ENCODE measurements around the gene LTBP4. TPM values are rescaled to one million over a fixed set of nuclear protein-coding genes. Genes with fewer than 3 reads are reported as not detected.
A peak's percentile ranks its signal among the peaks of the same experiment; 100 is the strongest.

The LTBP4 gene
- total RNA-seq, 2 donors from 2014 or later = 687 to 905 TPM

DNA sequence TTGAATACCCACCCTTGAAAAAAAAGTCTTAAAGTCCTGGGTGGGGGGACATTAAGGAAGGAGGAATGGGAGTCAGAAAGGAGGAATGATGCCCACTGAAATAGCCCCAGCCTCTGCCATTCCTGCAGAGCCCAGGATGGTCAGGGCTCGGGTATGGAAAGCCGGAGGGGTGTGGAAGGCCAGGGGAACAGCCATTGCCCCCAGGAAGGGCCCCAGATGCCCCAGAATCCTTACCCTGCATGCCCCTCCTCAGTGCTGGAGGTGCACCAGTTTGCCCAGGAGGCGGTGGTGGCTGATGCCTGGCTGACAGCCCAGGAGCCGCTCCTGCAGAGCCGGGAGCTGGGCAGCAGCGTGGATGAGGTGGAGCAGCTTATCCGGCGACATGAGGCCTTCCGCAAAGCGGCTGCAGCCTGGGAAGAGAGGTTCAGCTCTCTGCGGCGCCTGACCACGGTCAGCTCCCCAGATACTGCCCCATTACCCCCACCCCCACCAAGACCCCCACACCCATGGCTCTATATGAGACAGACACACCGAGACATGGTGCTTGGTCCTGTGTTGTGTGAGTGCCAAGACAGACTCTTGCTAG, 35.2 kb upstream of the LTBP4 start:
- no peak for DNase-seq (ENCODE audit: low spot score)
- Histone ChIP-seq H3K4me1 (ENCODE audit: control insufficient read depth in 1 of 2, low read depth in 2 of 2) (peaks cover 7 to 17% of the 10 kb centered on the region in 2 donors), H3K27me3 (replicated peaks; ENCODE audit: insufficient read depth) (peaks cover 6% of the 10 kb centered on the region), H3K27ac (no peak overlapping the region), H3K4me3 (no peak overlapping the region), H3K36me3 (no peaks in the 10 kb centered on the region), H3K9me3 (no peaks in the 10 kb centered on the region)
- TF ChIP-seq, protein P1, sequence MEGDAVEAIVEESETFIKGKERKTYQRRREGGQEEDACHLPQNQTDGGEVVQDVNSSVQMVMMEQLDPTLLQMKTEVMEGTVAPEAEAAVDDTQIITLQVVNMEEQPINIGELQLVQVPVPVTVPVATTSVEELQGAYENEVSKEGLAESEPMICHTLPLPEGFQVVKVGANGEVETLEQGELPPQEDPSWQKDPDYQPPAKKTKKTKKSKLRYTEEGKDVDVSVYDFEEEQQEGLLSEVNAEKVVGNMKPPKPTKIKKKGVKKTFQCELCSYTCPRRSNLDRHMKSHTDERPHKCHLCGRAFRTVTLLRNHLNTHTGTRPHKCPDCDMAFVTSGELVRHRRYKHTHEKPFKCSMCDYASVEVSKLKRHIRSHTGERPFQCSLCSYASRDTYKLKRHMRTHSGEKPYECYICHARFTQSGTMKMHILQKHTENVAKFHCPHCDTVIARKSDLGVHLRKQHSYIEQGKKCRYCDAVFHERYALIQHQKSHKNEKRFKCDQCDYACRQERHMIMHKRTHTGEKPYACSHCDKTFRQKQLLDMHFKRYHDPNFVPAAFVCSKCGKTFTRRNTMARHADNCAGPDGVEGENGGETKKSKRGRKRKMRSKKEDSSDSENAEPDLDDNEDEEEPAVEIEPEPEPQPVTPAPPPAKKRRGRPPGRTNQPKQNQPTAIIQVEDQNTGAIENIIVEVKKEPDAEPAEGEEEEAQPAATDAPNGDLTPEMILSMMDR (IDR thresholded peaks at IDR 0.05) = no peak
- ATAC-seq (ENCODE audit: insufficient number of reproducible peaks, low FRiP score, low read depth) = no peak

DNA sequence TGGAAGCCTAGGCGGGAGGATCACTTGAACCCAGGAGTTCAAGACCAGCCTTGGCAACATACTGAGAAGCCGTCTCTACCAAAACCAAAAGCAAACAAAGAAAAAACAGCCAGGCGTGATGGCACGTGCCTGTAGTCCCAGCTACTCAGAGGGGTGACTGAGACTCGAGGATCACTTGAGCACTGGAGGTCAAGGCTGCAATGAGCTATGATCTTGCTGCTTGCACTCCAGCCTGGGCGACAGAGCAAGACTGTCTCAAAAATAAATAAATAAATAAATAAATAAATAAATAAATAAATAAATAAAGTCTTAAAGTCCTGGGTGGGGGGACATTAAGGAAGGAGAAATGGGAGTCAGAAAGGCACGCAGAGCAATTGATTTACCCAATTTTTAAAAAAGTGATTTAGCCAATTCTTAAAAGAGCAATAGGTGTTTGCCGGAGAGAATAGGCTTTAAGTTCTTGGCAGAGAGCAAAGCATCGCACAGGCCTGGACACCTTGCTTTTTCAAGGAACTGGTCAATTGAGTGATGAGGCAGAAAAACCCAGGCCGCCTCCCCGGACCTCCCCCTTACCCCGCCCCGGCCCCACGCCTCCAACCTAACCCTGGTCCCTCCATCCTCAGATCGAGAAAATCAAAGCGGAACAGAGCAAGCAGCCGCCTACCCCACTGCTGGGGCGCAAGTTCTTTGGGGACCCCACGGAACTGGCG, 34.0 kb upstream of the LTBP4 start:
- Histone ChIP-seq H3K9me3 (no peaks in the 10 kb centered on the region), H3K36me3 (no peaks in the 10 kb centered on the region), H3K4me3 (peak overlapping the region; percentile 69), H3K27me3 (replicated peaks; ENCODE audit: insufficient read depth) (peaks cover 6% of the 10 kb centered on the region), H3K27ac (no peak overlapping the region), H3K4me1 (ENCODE audit: control insufficient read depth in 1 of 2, low read depth in 2 of 2) (peaks cover 7 to 17% of the 10 kb centered on the region in 2 donors)
- TF ChIP-seq, protein P1 (IDR thresholded peaks at IDR 0.05) = no peak
- DNase-seq (ENCODE audit: low spot score) = no peak
- ATAC-seq (ENCODE audit: insufficient number of reproducible peaks, low FRiP score, low read depth) = no peak

DNA sequence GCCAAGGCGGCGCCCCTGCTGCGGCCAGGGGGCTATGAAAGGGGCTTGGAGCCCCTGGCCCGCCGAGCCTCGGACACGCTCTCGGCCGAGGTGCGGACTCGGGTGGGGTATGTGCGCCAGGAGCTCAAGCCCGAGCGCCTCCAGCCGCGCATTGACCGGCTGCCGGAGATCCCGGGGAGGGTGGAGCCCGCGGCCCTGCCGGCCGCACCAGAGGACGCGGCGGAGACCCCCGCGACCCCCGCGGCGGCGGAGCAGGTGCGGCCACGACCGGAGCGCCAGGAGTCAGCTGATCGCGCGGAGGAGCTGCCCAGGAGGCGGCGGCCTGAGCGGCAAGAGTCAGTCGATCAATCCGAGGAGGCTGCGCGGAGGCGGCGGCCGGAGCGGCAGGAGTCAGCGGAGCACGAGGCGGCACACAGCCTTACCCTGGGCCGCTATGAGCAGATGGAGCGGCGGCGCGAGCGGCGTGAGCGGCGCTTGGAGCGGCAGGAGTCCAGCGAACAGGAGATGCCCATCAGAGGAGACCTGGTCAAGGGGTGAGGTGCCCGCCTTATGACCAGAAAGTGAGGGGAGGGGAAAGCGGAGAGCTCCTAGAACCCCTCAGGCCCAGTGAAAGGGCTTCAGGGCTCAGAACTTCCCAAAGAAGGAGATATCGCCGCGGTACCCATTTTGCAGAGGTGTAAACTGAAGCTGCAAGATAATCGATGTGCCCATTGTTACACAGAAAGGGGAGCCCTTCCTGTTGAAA, 33.2 kb upstream of the LTBP4 start:
- TF ChIP-seq, protein P1 (IDR thresholded peaks at IDR 0.05) = no peak
- Histone ChIP-seq H3K9me3 (no peaks in the 10 kb centered on the region), H3K27ac (no peak overlapping the region), H3K36me3 (no peaks in the 10 kb centered on the region), H3K4me1 (ENCODE audit: control insufficient read depth in 1 of 2, low read depth in 2 of 2) (peaks cover 7 to 17% of the 10 kb centered on the region in 2 donors), H3K27me3 (replicated peaks; ENCODE audit: insufficient read depth) (peaks cover 6% of the 10 kb centered on the region), H3K4me3 (peak overlapping the region; percentile 69)
- ATAC-seq (ENCODE audit: insufficient number of reproducible peaks, low FRiP score, low read depth) = no peak
- DNase-seq (ENCODE audit: low spot score) = no peak

DNA sequence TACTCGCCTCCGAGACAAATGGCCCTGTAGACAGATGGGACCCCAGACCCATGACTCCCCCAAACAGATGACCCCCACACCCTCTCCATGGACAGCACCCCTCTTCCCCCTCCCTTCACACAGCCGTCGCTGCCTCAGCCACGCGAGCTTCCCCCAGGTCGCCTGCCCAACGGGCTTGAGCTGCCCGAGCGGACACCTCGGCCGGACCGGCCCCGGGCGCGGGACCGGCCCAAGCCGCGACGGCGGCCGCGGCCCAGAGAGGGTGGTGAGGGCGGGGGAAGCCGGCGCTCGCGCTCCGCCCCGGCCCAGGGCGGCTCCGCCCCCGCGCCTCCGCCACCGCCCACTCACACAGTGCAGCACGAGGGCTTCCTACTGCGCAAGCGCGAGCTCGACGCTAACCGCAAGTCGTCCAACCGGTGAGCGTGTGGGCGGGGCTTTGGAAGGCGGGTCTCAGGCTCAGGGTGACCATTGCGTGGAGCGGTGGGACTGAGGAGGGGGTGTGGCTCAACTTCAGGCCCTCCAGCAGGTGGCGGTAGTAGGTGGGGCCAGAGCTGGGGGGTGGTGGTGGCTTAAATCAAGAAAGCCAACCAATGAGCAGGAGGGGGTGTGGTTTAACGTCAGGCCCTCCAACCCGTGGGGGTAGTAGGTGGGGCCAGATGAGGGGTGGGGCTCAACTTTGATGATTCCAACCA, 30.7 kb upstream of the LTBP4 start:
- peak; percentile 97 for DNase-seq (ENCODE audit: low spot score)
- Histone ChIP-seq H3K27ac (peak overlapping the region in 1 of 2 donors; percentile 50), H3K4me1 (ENCODE audit: control insufficient read depth in 1 of 2, low read depth in 2 of 2) (peaks cover 7 to 17% of the 10 kb centered on the region in 2 donors), H3K27me3 (replicated peaks; ENCODE audit: insufficient read depth) (peaks cover 6% of the 10 kb centered on the region), H3K4me3 (peak overlapping the region; percentile 69), H3K36me3 (no peaks in the 10 kb centered on the region), H3K9me3 (no peaks in the 10 kb centered on the region)
- peak; percentile 83 for ATAC-seq (ENCODE audit: insufficient number of reproducible peaks, low FRiP score, low read depth)
- TF ChIP-seq, protein P1 (IDR thresholded peaks at IDR 0.05) = peak; percentile 23

DNA sequence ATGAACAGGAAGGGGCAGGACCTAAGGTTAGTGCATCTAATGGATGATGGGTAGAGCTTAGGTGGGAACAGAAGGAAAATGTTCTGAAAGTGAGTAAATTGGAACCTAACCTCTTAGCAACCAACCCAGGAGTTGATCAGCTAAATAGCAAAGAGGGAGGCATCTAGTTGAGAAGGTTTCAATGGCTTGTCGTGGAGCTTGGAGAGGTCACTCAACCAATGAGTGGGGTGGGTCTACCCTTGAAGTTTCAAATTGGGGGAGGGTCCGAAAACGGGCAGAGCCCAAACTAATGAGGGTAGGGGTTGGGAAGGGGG, 30.2 kb upstream of the LTBP4 start:
- Histone ChIP-seq H3K4me3 (peak overlapping the region; percentile 46), H3K36me3 (no peaks in the 10 kb centered on the region), H3K27me3 (replicated peaks; ENCODE audit: insufficient read depth) (peaks cover 6% of the 10 kb centered on the region), H3K4me1 (ENCODE audit: control insufficient read depth in 1 of 2, low read depth in 2 of 2) (peaks cover 8 to 19% of the 10 kb centered on the region in 2 donors), H3K27ac (peak overlapping the region; percentile 50 to 56), H3K9me3 (no peaks in the 10 kb centered on the region)
- no peak for DNase-seq (ENCODE audit: low spot score)
- no peak for ATAC-seq (ENCODE audit: insufficient number of reproducible peaks, low FRiP score, low read depth)
- TF ChIP-seq, protein P1 (IDR thresholded peaks at IDR 0.05) = no peak
